HFF-Myc (cell line): Measurements from ENCODE around the gene CBY2.
"Not testable (repeated sequence)": the region's sequence is repeated elsewhere in the genome, so short reads cannot be mapped to it uniquely, and the experiment has no call there.

ENCODE experiments used
- DNase-seq: peaks from one replicate; pipeline ENCODE4 v3.0.0-alpha.2; 2011; ENCODE audit warnings: low read depth; ENCODE audit errors: extremely low read depth
- H3K4me3 ChIP-seq: replicated peaks from 2 replicates; pipeline ENCODE4 v1.5.1; 2011; ENCODE audit warnings: low read depth, mild to moderate bottlenecking, control low read depth, low read length
- TF ChIP-seq, protein P1 (sequence below): IDR thresholded peaks from 2 replicates; pipeline ENCODE4 v1.5.1; 2012; ENCODE audit warnings: mild to moderate bottlenecking, low read depth, low read length, control low read depth; ENCODE audit errors: missing control alignments

The CBY2 gene, protein sequence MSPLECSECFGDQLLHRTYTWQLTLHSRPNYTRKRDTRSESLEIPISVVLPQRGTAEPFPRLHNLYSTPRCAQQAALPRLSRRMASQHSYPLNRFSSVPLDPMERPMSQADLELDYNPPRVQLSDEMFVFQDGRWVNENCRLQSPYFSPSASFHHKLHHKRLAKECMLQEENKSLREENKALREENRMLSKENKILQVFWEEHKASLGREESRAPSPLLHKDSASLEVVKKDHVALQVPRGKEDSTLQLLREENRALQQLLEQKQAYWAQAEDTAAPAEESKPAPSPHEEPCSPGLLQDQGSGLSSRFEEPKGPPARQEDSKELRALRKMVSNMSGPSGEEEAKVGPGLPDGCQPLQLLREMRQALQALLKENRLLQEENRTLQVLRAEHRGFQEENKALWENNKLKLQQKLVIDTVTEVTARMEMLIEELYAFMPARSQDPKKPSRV

DNA sequence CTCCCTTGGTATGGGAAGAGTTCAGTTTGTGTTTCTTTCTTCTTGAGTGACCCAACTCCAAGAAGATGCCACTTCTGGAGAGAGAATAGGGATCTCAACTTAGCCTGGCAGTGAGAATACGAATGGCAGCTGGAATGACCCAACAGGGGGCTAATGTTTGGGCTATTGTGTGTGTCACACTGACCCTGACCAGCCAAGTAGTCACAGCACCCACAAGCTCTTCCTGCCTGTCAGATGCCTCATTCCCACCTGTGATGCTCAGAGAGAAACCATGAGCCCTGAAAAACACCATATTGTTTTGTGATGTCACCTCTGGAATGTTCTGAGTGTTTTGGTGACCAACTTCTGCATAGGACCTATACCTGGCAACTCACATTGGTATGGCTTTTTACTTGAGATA, at the start of gene CBY2:
Gene CBY2, plus strand, starts transcription at position 233 of the 400 bp plus-strand sequence. Its CDS starts 71 bp downstream, at position 304.
- no peak for DNase-seq
- H3K4me3 ChIP-seq, result no peak within 1 kb of the TSS
- TF ChIP-seq, protein P1, sequence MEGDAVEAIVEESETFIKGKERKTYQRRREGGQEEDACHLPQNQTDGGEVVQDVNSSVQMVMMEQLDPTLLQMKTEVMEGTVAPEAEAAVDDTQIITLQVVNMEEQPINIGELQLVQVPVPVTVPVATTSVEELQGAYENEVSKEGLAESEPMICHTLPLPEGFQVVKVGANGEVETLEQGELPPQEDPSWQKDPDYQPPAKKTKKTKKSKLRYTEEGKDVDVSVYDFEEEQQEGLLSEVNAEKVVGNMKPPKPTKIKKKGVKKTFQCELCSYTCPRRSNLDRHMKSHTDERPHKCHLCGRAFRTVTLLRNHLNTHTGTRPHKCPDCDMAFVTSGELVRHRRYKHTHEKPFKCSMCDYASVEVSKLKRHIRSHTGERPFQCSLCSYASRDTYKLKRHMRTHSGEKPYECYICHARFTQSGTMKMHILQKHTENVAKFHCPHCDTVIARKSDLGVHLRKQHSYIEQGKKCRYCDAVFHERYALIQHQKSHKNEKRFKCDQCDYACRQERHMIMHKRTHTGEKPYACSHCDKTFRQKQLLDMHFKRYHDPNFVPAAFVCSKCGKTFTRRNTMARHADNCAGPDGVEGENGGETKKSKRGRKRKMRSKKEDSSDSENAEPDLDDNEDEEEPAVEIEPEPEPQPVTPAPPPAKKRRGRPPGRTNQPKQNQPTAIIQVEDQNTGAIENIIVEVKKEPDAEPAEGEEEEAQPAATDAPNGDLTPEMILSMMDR, result no peak

DNA sequence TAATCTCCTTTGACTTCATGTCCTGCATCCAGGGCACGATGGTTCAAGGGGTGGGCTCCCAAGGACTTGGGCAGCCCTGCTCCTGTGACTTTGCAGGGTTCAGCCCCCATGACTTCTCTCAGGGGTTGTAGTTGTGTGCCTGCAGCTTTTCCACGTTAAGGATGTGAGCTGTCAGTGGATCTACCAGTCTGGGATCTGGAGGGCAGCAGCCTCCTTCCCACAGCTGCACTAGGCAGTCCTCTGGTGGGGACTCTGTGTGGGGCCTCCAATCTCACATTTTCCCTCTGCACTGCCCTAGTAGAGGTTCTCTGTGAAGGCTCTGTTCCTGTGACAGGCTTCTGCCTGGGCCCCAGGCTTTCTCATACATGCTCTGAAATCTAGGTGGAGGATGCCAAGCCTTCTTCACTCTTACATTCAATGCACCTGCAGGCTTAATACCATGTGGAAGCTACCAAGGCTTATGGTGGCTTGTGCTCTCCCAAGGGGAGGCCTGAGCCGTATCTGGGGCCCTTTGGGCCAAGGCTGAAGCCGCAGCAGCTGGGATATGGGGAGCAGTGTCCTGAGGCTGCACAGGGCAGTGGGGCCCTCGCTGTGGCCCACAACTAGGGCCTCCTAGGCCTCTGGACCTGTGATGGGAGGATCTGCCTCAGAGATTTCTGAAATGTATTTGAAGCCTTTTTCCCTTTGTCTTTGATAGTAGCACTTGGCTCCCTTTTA, 47.3 kb upstream of the CBY2 start:
- TF ChIP-seq, protein P1, result no peak

DNA sequence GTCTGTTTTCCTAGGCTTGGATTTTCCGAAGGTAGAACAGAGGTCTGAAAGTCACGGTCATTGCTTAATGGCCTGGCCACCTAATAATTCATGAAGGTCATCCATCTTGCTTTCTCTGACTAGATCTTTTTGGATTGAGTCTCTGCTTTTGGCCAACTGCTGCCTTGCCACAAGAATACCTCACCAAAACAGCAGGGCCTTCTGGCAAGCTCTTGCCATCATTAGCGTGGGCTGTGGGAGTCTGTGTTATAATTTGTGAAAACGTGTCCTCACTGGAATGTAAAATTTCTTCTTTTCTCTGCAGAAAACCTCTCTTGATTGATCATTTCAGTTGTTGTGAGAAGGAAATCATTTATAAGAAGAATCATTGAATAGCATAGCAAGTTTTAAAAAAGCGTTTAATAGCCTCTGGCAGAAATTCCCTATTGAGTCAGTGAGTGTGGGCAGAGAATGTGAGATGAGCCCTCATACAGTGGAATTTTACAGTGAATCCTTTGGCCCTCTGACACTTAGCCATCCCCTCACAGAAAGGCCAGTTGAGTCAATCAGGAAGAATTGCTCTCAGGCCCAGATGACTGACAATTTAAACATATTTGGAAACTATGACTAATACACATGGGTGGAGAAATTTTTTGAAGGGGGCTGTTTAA, 43.4 kb upstream of the CBY2 start:
- no peak overlapping the region for H3K4me3 ChIP-seq
- TF ChIP-seq, protein P1, result no peak
- no peak for DNase-seq

More for the DNA sequence above, 47.3 kb upstream of the CBY2 start:
- H3K4me3 ChIP-seq, result no peak overlapping the region
- DNase-seq, result no peak

DNA sequence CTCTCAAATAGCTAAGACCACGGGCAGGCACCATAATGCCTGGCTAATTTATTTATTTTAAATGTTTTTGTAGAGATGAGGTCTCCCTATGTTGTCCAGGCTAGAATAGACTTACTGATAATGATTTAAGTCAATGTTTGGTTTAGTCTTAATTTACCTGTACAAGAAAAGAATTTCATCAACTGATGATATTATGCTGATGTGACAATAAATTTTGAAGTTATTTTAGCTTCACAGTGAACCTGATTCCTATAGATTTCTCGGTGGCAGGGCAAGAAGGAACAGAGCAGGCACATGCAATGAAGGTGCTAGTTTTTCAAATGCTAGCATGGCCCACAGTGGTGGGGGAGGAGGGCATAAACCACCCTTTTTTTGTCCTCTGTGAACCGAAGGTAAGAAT, 42.6 kb upstream of the CBY2 start:
- TF ChIP-seq, protein P1, result no peak
- H3K4me3 ChIP-seq, result no peak overlapping the region
- no peak for DNase-seq

DNA sequence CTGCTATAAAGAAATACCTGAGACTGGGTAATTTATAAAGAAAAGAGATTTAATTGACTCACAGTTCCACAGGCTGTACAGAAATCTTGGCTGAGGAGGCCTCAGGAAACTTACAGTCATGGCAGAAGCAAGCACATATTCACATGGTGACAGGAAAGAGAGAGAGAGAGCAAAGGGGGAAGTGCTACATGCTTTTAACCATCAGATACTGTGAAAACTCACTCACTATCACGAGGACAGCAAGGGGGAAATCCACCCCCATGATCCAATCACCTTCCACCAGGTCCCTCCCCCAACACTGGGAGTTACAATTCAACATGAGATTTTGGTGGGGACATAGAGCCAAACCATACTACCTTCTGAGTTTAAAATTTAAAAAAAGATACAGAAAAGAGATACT, 41.7 kb upstream of the CBY2 start:
- H3K4me3 ChIP-seq, DNase-seq: not testable (repeated sequence)

DNA sequence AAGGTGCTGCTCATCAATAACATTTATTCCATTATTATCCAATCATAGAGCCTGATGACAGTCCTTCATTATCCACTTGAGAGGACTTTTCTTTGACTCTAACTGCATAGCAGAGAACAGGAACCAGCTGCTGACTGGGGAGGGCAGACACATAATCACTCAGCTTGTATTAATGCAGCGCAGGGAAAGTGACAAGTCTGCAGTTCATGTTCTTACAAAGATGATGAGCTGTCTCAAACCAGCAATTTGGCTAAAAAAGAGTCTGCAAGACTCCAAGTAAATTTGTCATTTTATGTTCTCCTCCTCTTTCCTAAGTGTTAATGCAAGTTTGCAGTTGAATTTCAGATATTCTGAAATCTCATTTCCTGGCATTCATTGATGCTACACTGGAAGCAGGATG, 40.0 kb upstream of the CBY2 start:
- H3K4me3 ChIP-seq, result no peak overlapping the region
- TF ChIP-seq, protein P1, result no peak
- no peak for DNase-seq

DNA sequence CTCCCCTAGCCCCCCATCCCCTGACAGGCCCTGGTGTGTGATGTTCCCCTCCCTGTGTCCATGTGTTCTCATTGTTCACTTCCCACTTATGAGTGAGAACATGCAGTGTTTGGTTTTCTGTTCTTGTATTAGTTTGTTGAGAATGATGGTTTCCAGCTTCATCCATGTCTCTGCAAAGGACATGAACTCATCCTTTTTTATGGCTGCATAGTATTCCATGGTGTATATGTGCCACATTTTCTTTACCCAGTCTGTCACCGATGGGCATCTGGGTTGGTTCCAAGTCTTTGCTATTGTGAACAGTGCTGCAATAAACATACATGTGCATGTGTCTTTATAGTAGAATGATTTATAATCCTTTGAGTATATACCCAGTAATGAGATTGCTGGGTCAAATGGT, 39.2 kb upstream of the CBY2 start:
- not testable (repeated sequence) for DNase-seq

DNA sequence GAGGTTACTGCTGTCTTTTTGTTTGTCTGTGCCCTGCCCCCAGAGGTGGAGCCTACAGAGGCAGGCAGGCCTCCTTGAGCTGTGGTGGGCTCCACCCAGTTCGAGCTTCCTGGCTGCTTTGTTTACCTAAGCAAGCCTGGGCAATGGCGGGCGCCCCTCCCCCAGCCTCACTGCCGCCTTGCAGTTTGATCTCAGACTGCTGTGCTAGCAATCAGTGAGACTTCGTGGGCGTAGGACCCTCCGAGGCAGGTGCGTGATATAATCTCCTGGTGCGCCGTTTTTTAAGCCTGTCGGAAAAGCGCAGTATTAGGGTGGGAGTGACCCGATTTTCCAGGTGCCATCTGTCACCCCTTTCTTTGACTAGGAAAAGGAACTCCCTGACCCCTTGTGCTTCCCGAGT, 32.5 kb upstream of the CBY2 start:
- DNase-seq, H3K4me3 ChIP-seq: not testable (repeated sequence)

More for the DNA sequence above, 39.2 kb upstream of the CBY2 start:
- not testable (repeated sequence) for H3K4me3 ChIP-seq
